Hippocampal formation (tissue), 2 donors: ENCODE measurements around the gene SMIM14.

ENCODE experiments used
- DNase-seq, 2 donors: peaks; one replicate each; lab custom pipeline; 2025; lab: John Stamatoyannopoulos, UW

SMIM14 gene

GRCh38 chr4:39497909-39498726, 140.5 kb downstream of the SMIM14 start:
- DNase-seq, result no peak
